H1 (cell line): Measurements from ENCODE around the gene MAP2K7.

ENCODE experiments used
- CBX5 ChIP-seq: fragments of 300-800, 300-1000 bp; sonication (generic); IDR thresholded peaks from 2 replicates; pipeline ENCODE4 v1.7.1; 2016; ENCODE audit warnings: antibody characterized with exemption, low read length, low read depth
- CHD2 ChIP-seq: IDR thresholded peaks from 2 replicates; pipeline ENCODE4 v1.6.1; 2012; ENCODE audit warnings: low read length, improper control_type of control experiment
- CREB1 ChIP-seq: IDR thresholded peaks from 2 replicates; pipeline ENCODE4 v1.6.1; 2012; ENCODE audit warnings: inconsistent platforms
- CTCF ChIP-seq, 3 experiments: IDR thresholded peaks; 1 replicate in 2 of 3; 2 replicates in 1 of 3; pipeline versions ENCODE4 v1.5.1 to v1.6.1; 2011; ENCODE audit warnings: low read length in 3 of 3, mild to moderate bottlenecking in 3 of 3, inconsistent platforms in 2 of 3, low read depth in 1 of 3, moderate library complexity in 1 of 3; ENCODE audit not compliant: insufficient read depth in 1 of 3; ENCODE audit errors: control extremely low read depth in 1 of 3
- EGR1 ChIP-seq: IDR thresholded peaks from 2 replicates; pipeline ENCODE4 v1.6.1; 2011; ENCODE audit warnings: low read depth, low read length, borderline replicate concordance
- EZH2 ChIP-seq: fragments of 200-600 bp; sonication (generic); IDR thresholded peaks from 2 replicates; pipeline ENCODE4 v1.7.1; 2012; ENCODE audit warnings: low read depth, mild to moderate bottlenecking, moderate library complexity, low read length, inconsistent platforms; ENCODE audit not compliant: severe bottlenecking
- JUND ChIP-seq: IDR thresholded peaks from 2 replicates; pipeline ENCODE4 v1.6.1; 2011; ENCODE audit warnings: mild to moderate bottlenecking, improper control_type of control experiment, low read length
- POLR2A ChIP-seq, 2 experiments: IDR thresholded peaks; 1 replicate in 1 of 2; 2 replicates in 1 of 2; pipeline ENCODE4 v1.6.1; 2011; ENCODE audit warnings: low read depth in 2 of 2, low read length in 2 of 2, mild to moderate bottlenecking in 2 of 2; ENCODE audit errors: control extremely low read depth in 1 of 2
- POU5F1 ChIP-seq: IDR thresholded peaks from 2 replicates; pipeline ENCODE4 v1.6.1; 2011; ENCODE audit warnings: low read depth, mild to moderate bottlenecking, low read length, moderate library complexity
- USF2 ChIP-seq: IDR thresholded peaks from 2 replicates; pipeline ENCODE4 v1.6.1; 2011; ENCODE audit warnings: low read length, improper control_type of control experiment

- no peak for TF ChIP-seq CTCF (IDR thresholded peaks at IDR 0.05; ENCODE audit: control extremely low read depth in 1 of 3, insufficient read depth in 1 of 3, low read depth in 1 of 3, low read length in 3 of 3)
- no peak for TF ChIP-seq CHD2
- no peak for TF ChIP-seq EGR1
- no peak for TF ChIP-seq CBX5
- TF ChIP-seq JUND, result no peak
- TF ChIP-seq EZH2, result no peak
- TF ChIP-seq POU5F1, result no peak
- TF ChIP-seq CREB1, result no peak
- no peak for TF ChIP-seq POLR2A (IDR thresholded peaks at IDR 0.05; ENCODE audit: control extremely low read depth in 1 of 2, low read depth in 2 of 2, low read length in 2 of 2)
- TF ChIP-seq USF2, result no peak
Measured at GRCh38 chr19:7928334-7928706, 24.6 kb downstream of the MAP2K7 start.
